ENCODE data around the gene CPLX1.
"Not testable (repeated sequence)": the region's sequence is repeated elsewhere in the genome, so short reads cannot be mapped to it uniquely, and the experiment has no call there.

Gene CPLX1

GRCh38 chr4:754221-755120, 71.5 kb downstream of the CPLX1 start:
- no peak for DNase-seq (ENCODE audit: low spot score)

- DNase-seq (ENCODE audit: low spot score): not testable (repeated sequence)
Measured at GRCh38 chr4:753186-753585, 72.7 kb downstream of the CPLX1 start.

DNA sequence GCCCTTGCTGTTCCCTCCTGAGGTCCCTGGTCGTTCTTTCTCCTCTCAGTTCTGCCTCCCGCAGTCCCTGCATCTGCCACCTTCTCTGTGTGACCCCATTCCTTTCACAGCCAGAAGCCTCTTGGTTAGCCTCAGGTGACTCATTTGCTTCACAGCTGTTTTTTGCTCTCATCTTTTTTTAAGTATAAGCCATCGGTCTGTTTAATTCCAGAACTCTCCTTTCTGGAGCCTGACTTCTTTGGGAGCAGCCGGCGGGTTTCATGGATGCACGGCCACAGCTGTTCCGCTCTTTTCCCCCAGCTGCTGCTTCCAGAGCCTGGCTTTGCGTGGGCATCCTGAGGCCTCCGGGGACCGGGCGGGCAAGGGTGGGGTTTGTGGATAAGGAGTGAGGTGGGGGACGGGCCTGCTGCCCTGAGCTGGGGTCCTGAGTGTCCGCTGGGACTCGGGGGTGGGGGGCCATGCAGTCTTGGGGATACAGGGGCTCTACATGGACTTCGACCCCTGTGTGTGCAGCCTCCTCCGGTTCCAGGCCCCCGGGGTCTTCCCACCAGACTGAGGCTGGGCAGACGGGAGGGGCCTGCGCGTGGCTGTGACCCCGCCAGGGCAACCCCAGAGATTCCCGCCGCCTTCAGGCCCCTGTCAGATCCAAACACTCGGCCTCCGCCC, 73.6 kb downstream of the CPLX1 start:
- no peak for DNase-seq (ENCODE audit: low spot score)

GRCh38 chr4:751676-752075, 74.3 kb downstream of the CPLX1 start:
- no peak for DNase-seq (ENCODE audit: low spot score)

DNA sequence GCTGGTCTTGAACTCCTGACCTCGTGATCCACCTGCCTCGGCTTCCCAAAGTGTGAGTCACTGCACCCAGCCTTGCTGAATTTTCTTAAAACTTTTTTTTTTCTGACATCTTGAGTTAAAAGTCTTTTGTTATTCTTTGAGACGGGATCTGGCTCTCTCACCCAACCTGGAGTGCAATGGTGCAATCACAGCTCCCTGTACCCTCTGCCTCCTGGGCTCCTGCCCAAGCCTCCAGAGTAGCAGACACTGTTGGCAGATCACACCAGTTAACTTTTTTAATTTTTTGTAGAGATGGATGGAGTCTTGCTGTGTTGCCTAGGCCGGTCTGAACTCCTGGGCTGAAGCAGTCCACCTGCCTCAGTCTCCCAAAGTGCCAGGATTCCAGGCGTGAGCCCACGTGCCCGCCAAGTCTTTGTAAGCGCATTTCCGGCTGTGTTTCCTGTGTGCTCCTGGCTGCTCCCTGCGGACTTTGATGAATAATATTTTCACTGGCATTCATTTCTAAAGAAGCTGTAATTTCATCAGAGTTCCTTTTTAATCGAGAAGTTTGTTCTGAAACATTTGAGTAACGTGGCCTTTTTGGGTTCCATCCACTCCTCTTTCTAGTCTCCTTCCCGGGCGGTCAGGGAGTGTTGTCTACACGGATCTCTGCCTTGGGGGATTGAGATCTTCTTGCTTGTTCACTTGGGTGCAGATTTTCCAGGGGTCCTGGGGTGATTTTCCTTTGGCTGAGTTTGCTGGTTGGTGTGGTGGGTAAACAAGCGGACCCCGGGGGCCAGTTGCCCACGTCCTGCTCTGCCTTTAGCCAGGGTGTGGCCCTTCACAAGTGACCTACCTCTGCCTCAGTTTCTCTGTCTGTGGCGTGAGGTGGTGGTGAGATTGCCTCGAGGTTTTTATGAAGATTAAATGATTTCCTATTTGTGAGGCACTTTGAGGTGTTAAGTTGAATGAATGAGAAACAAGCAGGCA, 75.9 kb downstream of the CPLX1 start:
- no peak for DNase-seq (ENCODE audit: low spot score)

GRCh38 chr4:748461-748860, 77.5 kb downstream of the CPLX1 start:
- DNase-seq (ENCODE audit: low spot score): no peak

DNA sequence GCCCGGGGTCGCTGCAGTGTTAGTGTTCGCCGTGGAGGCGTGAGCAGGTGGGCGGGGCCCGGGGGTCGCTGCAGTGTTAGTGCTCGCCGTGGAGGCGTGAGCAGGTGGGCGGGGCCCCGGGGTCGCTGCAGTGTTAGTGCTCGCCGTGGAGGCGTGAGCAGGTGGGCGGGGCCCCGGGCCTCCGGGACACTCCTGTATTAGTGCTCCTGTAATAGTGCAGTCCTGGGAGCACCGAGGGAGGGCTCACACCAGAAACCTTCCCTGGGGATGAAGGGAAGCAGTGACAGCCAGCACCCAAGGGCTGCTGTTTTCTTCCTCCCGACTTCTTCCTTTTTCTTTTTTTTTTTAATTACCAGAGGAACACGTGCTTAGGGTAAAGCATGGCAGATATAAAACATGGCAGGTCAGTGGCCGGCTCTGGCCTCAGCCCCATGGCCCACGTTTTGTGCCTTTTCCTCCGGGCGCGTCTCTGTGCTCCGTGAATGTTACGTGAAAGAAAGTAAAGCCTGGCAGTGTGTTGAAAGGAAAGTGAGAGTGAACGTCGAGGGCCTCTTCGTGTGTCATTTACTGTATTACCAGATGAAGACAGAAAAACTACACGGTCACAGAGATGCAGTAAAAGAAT, 78.3 kb downstream of the CPLX1 start:
- no peak for DNase-seq (ENCODE audit: low spot score)

DNA sequence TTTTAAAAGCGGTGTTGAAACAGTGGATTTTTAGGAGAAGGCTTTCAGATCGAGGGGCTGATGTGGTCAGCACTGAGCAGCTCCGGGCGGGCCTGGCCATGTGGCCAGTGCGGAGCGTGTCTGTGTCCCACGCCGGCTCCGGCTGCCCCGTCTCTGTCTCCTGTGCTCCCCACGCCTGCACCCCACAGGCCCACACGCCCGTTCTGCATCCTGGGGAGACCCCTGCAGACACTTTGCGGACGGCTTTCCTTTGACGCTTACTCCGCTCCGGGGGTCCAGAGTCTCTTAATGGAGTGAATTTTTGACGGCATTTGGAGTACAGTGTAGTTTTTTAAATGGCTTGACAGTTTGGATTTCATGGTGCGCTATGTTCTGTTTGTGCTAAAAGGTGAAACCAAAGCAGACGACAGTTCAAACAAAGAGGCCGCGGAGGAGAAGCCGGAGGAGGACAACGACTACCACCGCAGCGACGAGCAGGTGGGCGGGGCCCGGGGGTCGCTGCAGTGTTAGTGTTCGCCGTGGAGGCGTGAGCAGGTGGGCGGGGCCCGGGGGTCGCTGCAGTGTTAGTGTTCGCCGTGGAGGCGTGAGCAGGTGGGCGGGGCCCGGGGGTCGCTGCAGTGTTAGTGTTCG, 81.6 kb downstream of the CPLX1 start:
- DNase-seq (ENCODE audit: low spot score): no peak

DNA sequence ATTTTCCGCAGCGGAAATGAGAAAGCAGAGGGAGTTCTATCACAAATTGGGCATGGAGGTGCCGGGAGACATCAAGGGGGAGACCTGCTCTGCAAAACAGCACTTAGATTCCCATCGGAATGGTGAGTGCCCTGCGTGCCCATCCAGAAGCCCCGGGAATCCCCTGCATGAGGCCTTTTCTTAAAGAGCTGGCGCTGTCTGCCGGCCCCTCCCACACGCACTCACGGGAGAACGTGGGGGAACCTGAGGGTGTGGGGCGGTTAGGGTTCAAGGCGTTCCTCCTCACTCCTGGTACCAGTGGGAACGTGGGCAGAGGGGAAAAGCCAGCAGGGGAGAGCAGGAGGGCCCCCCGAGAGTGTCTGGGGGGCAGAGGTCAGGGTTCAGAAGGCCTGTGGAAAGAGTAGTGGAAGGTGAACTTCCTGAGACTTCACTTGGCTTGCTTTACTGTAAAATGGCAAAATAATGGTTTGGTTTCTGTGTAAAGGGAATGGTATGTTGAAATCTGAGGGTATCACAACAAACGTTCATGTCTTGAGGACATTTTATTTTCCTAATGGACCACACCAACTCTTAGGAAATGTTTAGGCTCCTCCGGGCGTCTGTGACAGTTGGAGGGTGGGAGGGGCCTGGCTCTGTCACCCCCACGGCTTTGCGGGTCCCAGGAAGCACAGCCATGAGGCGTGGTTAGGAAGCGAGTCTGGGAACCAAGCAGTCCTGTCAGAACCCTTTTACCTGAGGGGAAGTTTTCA, 82.3 kb downstream of the CPLX1 start:
- DNase-seq (ENCODE audit: low spot score): no peak

GRCh38 chr4:742742-743311, 83.1 kb downstream of the CPLX1 start:
- peak; percentile 94 for DNase-seq (ENCODE audit: low spot score)

DNA sequence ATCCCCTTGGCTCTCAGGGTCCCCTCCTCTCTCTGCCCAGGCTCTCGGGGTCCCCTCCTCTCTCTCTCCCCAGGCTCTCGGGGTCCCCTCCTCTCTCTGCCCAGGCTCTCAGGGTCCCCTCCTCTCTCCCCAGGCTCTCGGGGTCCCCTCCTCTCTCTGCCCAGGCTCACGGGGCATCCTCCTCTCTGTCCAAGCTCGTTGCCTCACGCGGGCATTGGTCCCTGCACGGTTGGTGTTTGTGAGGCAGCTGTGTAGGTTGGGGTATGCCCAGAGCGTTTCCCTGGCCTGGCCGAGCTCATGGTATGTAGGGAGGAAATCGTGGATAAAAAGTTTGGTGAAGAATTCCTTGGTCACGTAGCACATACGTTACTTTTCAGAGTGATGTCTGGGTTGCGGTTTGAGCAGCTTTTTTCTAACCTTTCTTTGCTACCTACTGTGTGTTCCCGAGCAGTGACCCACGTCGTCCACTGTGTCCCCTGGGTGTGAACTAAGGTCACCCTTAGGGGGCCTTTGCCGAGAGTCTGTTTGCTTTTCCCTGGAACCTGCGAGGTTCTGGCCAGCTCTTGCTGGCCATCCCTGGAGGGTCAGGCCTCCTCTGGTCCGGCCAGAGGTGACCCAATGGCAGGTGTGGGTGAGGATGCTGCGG, 83.7 kb downstream of the CPLX1 start:
- no peak for DNase-seq (ENCODE audit: low spot score)

DNA sequence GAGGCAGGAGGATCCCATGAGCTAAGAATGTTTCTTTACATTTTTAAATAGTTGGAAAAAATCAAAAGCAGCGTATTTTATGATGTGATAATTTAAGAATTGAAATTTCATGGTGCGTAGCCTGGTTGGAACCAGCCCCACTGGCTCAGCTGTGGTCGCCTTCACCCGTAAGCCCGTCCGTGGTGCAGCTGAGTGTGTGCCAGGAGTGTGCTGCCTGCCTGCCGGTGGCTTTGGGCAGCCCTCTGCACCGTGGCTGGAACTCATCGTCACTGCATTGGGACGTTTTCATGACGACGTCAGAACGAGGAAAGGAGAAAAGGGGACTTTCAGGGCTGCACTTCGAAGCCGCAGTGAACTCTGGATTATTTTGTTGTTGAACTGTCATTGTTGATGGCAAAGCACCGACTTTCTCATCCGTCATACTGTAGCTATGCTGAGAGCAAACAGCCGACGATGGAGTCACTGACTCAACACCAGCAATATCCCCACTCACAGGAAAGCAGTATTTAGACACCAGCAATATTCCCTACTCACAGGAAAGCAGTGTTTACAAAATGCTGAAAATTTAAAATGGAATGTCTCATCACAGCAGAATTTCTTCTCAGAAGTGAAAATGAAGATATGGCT, 85.2 kb downstream of the CPLX1 start:
- no peak for DNase-seq (ENCODE audit: low spot score)

- no peak for DNase-seq (ENCODE audit: low spot score)
Measured at GRCh38 chr4:740011-740410, 85.9 kb downstream of the CPLX1 start.

DNA sequence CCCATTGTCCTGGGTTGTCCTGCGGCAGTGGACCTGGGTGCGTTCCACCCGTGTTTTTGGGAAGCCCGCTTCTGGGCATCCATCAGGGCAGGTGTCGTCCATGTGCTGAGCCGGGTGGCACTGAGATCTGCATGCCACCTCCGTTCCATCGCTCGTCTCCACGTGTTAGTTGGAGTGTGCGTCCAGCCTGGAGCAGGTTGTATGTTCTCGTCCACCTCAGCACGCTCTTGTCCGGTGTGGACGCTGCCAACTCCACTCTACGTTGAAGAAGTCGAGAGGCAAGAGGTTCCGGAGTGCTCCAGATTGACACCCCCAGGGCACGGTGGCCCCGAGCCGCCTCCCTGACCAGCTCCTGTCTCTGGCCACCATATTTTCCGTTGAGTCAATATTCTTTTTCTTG, 86.4 kb downstream of the CPLX1 start:
- DNase-seq (ENCODE audit: low spot score): no peak

DNA sequence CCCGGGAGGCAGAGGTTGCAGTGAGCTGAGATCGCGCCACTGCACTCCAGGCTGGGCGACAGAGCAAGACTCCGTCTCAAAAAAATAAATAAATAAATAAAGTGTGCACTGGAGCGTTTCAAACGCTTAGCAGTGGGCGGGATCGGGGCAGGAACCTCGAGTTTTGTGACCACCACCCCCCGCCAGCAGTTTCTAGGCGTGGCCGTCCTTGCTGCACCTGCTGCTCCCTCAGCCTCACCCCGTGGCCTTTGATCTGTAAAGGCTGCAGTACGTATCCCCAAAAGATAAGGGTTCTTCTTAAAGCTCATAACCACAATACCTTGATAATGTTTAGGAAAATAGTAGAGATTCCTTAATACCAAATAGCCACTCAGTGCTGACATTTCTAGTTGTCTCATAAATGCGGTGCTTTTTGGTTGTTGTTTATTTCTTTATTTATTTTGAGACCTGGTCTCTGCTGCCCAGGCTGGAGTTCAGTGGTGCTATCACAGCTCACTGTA, 87.1 kb downstream of the CPLX1 start:
- no peak for DNase-seq (ENCODE audit: low spot score)

- DNase-seq (ENCODE audit: low spot score): not testable (repeated sequence)
Measured at GRCh38 chr4:736561-736960, 89.4 kb downstream of the CPLX1 start.

DNA sequence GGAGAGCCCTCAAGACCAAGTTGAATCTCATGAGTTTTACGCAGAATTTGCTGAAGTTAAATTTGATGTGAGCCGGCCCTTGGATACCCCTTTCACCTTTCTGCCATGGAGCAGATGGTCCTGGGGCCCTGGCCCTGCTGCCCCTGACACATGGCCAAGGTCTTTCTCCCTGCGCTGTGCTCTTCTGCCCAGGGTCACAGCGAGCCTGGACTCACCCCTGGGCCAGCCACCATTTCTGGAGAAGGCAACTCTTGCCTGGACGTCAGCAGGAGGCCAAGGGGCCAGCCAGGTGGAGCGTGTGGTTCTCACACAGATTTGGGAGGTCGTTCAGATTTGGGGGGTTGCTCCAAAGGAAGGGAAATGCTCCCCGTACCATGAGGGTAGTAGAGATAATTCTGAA, 90.3 kb downstream of the CPLX1 start:
- no peak for DNase-seq (ENCODE audit: low spot score)

Data from AG20443 (cell line).